Stimulated activated naive CD8-positive, alpha-beta T cell treated with anti-CD3 and anti-CD28 coated beads, Interleukin-15, Interleukin-2, amounts not matched to agents 100 ng/mL and 50 ng/mL, for 24 hours (primary cell): Measurements from ENCODE around the gene L3MBTL4.

ENCODE experiments used
- H3K27ac Mint-ChIP-seq: one replicate; pipeline ENCODE4 v1.8.0; 2021; ENCODE audit warnings: mild to moderate bottlenecking, mixed read lengths
- H3K27me3 Mint-ChIP-seq: one replicate; pipeline ENCODE4 v1.8.0; 2021; ENCODE audit warnings: mixed read lengths
- H3K36me3 Mint-ChIP-seq: one replicate; pipeline ENCODE4 v1.8.0; 2021; ENCODE audit warnings: low read depth, mixed read lengths
- H3K4me1 Mint-ChIP-seq: one replicate; pipeline ENCODE4 v1.8.0; 2021; ENCODE audit warnings: low read depth, mixed read lengths
- H3K4me3 Mint-ChIP-seq: one replicate; pipeline ENCODE4 v1.8.0; 2021; ENCODE audit warnings: mild to moderate bottlenecking, mixed read lengths
- H3K9me3 Mint-ChIP-seq: one replicate; pipeline ENCODE4 v1.8.0; 2021; ENCODE audit warnings: mixed read lengths

Gene L3MBTL4

DNA sequence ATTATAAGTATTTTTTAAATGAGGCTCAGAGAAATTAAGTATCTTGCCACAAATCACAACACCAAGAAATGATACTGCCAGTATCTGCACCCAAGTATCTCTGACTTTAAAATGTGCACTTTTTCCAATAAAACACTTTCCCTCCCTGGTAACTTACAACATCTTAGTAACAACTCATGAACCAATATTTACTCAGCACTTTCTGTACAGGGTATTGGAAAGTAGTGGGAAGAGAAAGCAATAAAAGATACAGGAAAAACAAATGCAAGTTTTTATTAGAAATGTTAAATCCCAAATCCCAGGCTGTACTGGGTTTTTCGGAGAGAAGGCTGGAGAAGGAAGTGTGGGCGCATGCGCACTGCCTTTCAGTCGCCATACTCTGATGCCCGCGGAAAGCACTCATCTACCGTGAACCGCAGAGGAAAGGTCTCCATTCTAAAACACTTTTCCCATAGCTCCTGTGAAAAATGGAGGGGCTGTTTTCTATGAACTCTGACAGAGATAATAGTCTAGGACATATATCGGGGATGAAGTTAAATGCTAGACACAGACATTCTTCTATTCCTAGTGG is 52.1 kb downstream of the L3MBTL4 start:
- no peak overlapping the region for H3K4me3 Mint-ChIP-seq
- H3K36me3 Mint-ChIP-seq: no peaks in the 10 kb centered on the region
- H3K27me3 Mint-ChIP-seq: no peaks in the 10 kb centered on the region
- H3K27ac Mint-ChIP-seq: no peak overlapping the region
- no peaks in the 10 kb centered on the region for H3K4me1 Mint-ChIP-seq
- H3K9me3 Mint-ChIP-seq: no peaks in the 10 kb centered on the region

- no peak overlapping the region for H3K27ac Mint-ChIP-seq
- H3K4me1 Mint-ChIP-seq: no peaks in the 10 kb centered on the region
- no peaks in the 10 kb centered on the region for H3K9me3 Mint-ChIP-seq
- no peaks in the 10 kb centered on the region for H3K27me3 Mint-ChIP-seq
- H3K36me3 Mint-ChIP-seq: no peaks in the 10 kb centered on the region
- no peak overlapping the region for H3K4me3 Mint-ChIP-seq
These were observed 57.0 kb downstream of the L3MBTL4 start for GRCh38 chr18:6357668-6358067.

DNA sequence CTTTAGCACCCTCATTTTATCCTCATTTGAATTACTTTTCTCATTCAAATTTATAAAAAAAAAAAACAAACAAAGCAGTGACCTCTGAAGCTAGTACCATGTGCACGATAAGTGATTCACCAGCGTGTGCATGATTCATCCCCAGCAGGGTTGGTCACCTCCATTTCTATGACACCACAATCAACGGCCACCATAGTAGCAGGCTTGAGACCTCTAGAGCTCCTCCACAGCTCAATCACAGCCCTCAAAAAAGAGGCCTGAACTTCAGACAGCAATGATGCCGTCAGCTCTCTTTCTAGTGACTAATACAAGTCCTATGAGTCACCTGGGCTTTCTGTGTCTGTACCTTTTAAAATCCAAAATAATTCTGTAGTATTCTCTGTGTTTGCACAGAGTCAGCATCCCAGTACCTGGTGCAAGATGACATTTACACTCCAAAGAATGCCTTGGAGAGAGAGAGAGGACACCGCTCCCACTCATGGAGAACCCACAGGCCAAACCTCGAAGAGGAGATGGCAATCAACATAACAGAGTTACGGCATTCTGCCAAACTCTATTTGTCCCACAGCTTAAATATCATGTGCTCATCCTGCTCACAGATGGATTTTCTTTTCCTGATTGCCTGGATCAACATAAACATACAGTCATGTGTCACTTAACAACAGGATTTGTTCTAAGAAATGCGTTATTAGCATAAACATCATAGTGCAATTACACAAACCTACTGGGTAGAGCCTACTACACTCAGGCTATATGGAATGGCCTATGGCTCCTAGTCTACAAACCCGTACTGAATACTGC is 58.7 kb downstream of the L3MBTL4 start:
- Mint-ChIP-seq H3K27me3 (no peaks in the 10 kb centered on the region), H3K27ac (no peak overlapping the region), H3K9me3 (no peaks in the 10 kb centered on the region), H3K4me1 (no peaks in the 10 kb centered on the region), H3K4me3 (no peak overlapping the region), H3K36me3 (no peaks in the 10 kb centered on the region)

- Mint-ChIP-seq H3K9me3 (no peaks in the 10 kb centered on the region), H3K4me3 (no peak overlapping the region), H3K4me1 (no peaks in the 10 kb centered on the region), H3K36me3 (no peaks in the 10 kb centered on the region), H3K27me3 (no peaks in the 10 kb centered on the region), H3K27ac (no peak overlapping the region)
These were observed 62.4 kb downstream of the L3MBTL4 start for GRCh38 chr18:6352275-6352674.

- Mint-ChIP-seq H3K36me3 (no peaks in the 10 kb centered on the region), H3K9me3 (peaks cover 47% of the 10 kb centered on the region), H3K27me3 (no peaks in the 10 kb centered on the region), H3K27ac (no peak overlapping the region), H3K4me3 (no peak overlapping the region), H3K4me1 (no peaks in the 10 kb centered on the region)
These were observed 71.7 kb downstream of the L3MBTL4 start for GRCh38 chr18:6342990-6343389.

DNA sequence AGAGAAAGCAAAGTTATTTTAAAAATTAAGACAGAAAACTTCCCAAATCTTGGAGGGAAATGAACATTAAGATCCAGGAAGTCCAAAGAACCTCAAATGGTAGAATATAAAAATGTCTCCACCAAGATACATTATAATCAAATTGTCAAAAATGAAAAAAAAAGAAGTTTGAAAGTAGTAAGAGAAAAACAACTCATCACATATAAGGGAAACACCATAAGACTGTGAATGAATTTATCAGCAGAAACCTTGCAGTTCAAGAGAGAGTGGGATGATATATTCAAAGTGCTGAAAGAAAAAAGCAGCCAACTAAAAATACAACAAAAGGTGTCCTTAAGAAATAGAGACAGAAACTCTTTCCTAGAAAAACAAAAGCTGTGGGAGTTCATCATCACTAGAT is 73.0 kb downstream of the L3MBTL4 start:
- Mint-ChIP-seq H3K4me1 (no peaks in the 10 kb centered on the region), H3K27me3 (no peaks in the 10 kb centered on the region), H3K9me3 (peaks cover 49% of the 10 kb centered on the region), H3K27ac (no peak overlapping the region), H3K36me3 (no peaks in the 10 kb centered on the region), H3K4me3 (no peak overlapping the region)

DNA sequence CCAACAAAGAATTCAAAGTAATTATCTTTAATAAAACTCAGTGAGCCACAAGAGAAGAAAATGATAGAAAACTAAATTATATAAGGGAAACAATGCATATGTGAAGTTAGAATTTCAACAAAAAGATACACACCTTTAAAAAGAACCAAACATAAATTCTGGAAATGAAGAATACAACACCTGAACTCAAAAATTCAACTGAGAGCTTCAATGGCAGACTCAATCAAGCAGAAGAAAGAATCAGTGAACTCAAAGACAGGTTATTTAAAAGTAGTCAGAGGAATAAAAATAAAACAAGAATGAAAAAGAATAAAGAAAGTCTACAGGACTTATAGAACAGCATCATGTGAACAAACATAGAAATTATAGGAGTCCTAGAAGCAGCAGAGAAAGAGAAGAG is 73.4 kb downstream of the L3MBTL4 start:
- Mint-ChIP-seq H3K36me3 (no peaks in the 10 kb centered on the region), H3K27me3 (no peaks in the 10 kb centered on the region), H3K27ac (no peak overlapping the region), H3K9me3 (peaks cover 49% of the 10 kb centered on the region), H3K4me3 (no peak overlapping the region), H3K4me1 (no peaks in the 10 kb centered on the region)

- no peaks in the 10 kb centered on the region for H3K36me3 Mint-ChIP-seq
- H3K9me3 Mint-ChIP-seq: peaks cover 55% of the 10 kb centered on the region
- H3K27ac Mint-ChIP-seq: no peak overlapping the region
- H3K4me1 Mint-ChIP-seq: no peaks in the 10 kb centered on the region
- no peaks in the 10 kb centered on the region for H3K27me3 Mint-ChIP-seq
- no peak overlapping the region for H3K4me3 Mint-ChIP-seq
These were observed 74.6 kb downstream of the L3MBTL4 start for GRCh38 chr18:6340121-6340520.

GRCh38 chr18:6336239-6336638 is 78.5 kb downstream of the L3MBTL4 start:
- no peak overlapping the region for H3K27ac Mint-ChIP-seq
- no peak overlapping the region for H3K4me3 Mint-ChIP-seq
- H3K27me3 Mint-ChIP-seq: no peaks in the 10 kb centered on the region
- H3K36me3 Mint-ChIP-seq: no peaks in the 10 kb centered on the region
- H3K9me3 Mint-ChIP-seq: peaks cover 31% of the 10 kb centered on the region
- H3K4me1 Mint-ChIP-seq: no peaks in the 10 kb centered on the region

DNA sequence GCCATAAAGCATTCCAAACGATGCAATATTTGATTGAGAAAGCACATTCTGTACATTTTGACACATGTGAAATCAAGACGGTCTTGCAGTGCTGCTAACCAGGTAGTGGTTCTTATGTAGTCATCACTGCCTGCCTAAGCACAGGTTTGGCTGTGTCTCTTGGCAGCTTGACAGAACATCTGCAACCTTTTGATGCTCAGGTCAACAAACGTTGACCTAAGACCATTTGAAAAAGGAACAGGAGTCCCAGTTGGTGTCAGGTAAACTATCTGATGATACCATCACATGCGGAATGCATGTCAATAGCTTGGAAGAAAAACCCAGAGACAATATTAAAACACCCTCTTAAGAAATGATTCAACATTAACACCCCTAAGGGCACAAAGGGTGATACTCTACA is 80.7 kb downstream of the L3MBTL4 start:
- H3K27ac Mint-ChIP-seq: no peak overlapping the region
- no peaks in the 10 kb centered on the region for H3K4me1 Mint-ChIP-seq
- peaks cover 18% of the 10 kb centered on the region for H3K9me3 Mint-ChIP-seq
- no peak overlapping the region for H3K4me3 Mint-ChIP-seq
- no peaks in the 10 kb centered on the region for H3K27me3 Mint-ChIP-seq
- no peaks in the 10 kb centered on the region for H3K36me3 Mint-ChIP-seq

DNA sequence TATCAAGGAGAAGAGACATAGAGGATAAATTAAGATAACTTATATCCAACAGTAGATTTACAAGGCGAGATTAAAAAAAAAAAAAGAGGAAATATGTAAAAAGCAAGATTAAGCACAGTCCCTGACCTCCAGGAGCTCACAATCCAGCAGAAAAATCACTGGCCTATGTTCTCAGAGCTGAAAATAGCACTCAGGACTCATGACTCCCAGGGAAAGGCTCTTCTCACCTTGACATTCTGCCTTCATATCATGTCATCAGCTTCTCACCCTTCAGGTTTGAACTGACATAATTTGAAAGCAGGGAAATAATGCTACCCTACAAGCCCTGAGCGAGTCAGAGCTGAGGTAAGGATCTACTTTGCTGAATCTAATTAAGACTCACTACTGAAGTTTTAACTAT is 82.8 kb downstream of the L3MBTL4 start:
- H3K36me3 Mint-ChIP-seq: no peaks in the 10 kb centered on the region
- H3K9me3 Mint-ChIP-seq: peaks cover 15% of the 10 kb centered on the region
- no peaks in the 10 kb centered on the region for H3K4me1 Mint-ChIP-seq
- H3K27me3 Mint-ChIP-seq: no peaks in the 10 kb centered on the region
- H3K4me3 Mint-ChIP-seq: no peak overlapping the region
- no peak overlapping the region for H3K27ac Mint-ChIP-seq

DNA sequence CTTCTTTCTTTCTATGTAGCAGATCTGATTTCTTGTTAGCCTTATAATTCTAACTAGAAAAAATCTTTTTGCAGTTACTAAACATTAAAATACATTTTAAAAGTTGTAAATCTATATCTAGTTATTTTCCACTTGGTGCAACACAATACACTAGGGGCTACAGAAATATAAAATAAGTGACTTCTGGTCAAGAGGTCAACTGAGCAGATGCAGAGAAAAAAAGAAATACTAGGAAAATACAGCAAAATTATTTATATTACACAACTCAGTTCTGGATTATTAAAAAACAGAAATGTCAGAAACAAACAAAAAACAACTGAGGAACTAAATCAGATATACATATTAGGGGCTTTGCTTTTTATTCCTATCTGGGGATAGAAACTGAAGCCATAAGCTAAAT is 83.9 kb downstream of the L3MBTL4 start:
- H3K27ac Mint-ChIP-seq: no peak overlapping the region
- H3K36me3 Mint-ChIP-seq: no peaks in the 10 kb centered on the region
- no peaks in the 10 kb centered on the region for H3K27me3 Mint-ChIP-seq
- no peak overlapping the region for H3K4me3 Mint-ChIP-seq
- H3K9me3 Mint-ChIP-seq: peaks cover 19% of the 10 kb centered on the region
- H3K4me1 Mint-ChIP-seq: no peaks in the 10 kb centered on the region

GRCh38 chr18:6328621-6329010 is 86.1 kb downstream of the L3MBTL4 start:
- Mint-ChIP-seq H3K4me1 (no peaks in the 10 kb centered on the region), H3K4me3 (no peak overlapping the region), H3K27me3 (no peaks in the 10 kb centered on the region), H3K36me3 (no peaks in the 10 kb centered on the region), H3K9me3 (peaks cover 17% of the 10 kb centered on the region), H3K27ac (no peak overlapping the region)

DNA sequence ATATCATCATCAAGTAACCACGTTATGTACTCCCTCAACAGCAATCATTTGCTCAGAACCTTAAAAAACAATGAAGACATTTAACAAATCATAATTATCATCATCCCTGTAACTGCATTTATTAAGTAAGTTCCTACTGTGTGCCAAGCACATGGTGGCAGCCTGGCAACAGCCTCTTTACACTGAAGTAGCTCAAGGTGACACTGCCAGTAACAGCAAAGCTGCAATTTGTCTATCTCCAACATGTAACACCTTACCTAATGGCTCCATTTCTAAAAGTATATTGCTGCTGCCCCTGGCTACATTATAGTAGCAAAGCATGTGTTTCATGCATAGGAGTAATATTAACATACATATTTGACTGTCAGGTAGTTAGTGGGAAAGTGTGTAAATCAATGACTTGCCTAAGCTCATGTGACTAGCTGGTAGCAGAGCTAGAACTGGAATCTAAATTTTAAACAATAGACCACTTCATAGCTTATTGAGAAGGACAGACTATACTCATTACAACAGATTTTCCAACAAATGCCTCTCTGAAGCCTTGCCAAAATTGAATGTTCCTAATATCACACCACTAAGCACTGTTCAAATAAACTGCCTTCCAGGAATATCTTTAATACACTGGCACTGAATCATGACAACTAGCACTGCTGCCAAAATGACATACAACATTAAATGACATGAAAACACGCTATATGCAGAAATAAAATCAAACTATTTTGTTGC is 86.7 kb downstream of the L3MBTL4 start:
- Mint-ChIP-seq H3K36me3 (no peaks in the 10 kb centered on the region), H3K9me3 (peaks cover 22% of the 10 kb centered on the region), H3K27ac (no peak overlapping the region), H3K4me1 (no peaks in the 10 kb centered on the region), H3K4me3 (no peak overlapping the region), H3K27me3 (no peaks in the 10 kb centered on the region)

- H3K36me3 Mint-ChIP-seq: no peaks in the 10 kb centered on the region
- no peak overlapping the region for H3K27ac Mint-ChIP-seq
- H3K9me3 Mint-ChIP-seq: peaks cover 28% of the 10 kb centered on the region
- no peaks in the 10 kb centered on the region for H3K27me3 Mint-ChIP-seq
- H3K4me1 Mint-ChIP-seq: no peaks in the 10 kb centered on the region
- no peak overlapping the region for H3K4me3 Mint-ChIP-seq
These were observed 87.2 kb downstream of the L3MBTL4 start for GRCh38 chr18:6327485-6327884.
